Thoracic aorta (tissue), 2 donors: Measurements from ENCODE around the gene RNASE4. TPM values are rescaled to one million over a fixed set of nuclear protein-coding genes. Genes with fewer than 3 reads are reported as not detected.
"Not testable (repeated sequence)": the region's sequence is repeated elsewhere in the genome, so short reads cannot be mapped to it uniquely, and the experiment has no call there.

Experiments used
- ATAC-seq: fragments of 150-250 bp; one replicate; pipeline ENCODE4 v1.8.0; 2017; ENCODE audit warnings: low read depth; ENCODE audit not compliant: insufficient number of reproducible peaks, low FRiP score
- DNase-seq: peaks from one replicate; pipeline ENCODE4 v3.0.0-alpha.2; 2020; ENCODE audit warnings: low spot score
- H3K27ac ChIP-seq, 2 donors: fragments of 200-600 bp; sonication (generic); 1 replicate in 1 of 2; 2 replicates in 1 of 2; pipeline ENCODE4 v1.5.1; 2016; ENCODE audit warnings: mild to moderate bottlenecking in 2 of 2, moderate library complexity in 2 of 2
- H3K27me3 ChIP-seq: fragments of 200-600 bp; sonication (generic); replicated peaks from 2 replicates; pipeline ENCODE4 v1.6.0; 2016; ENCODE audit warnings: mild to moderate bottlenecking; ENCODE audit not compliant: insufficient read depth
- H3K36me3 ChIP-seq: fragments of 200-600 bp; sonication (generic); one replicate; pipeline ENCODE4 v1.5.1; 2016
- H3K4me1 ChIP-seq, 2 donors: fragments of 200-600 bp; sonication (generic); 1 replicate in 1 of 2; 2 replicates in 1 of 2; pipeline versions ENCODE4 v1.5.1 to v1.6.0; 2016; ENCODE audit warnings: low read depth in 2 of 2, mild to moderate bottlenecking in 1 of 2; ENCODE audit not compliant: control insufficient read depth in 1 of 2
- H3K4me3 ChIP-seq: fragments of 200-600 bp; sonication (generic); 2 replicates; pipeline ENCODE4 v1.5.1; 2016; ENCODE audit warnings: mild to moderate bottlenecking
- H3K9me3 ChIP-seq: fragments of 200-600 bp; sonication (generic); 2 replicates; pipeline ENCODE4 v1.5.1; 2016
- total RNA-seq, 2 donors: library from RNA; depleted of rRNA; stranded (reverse); fragments of >200 nt; gene quantifications; one replicate each; pipeline versions ENCODE4 v1.1.0 to v1.2.3, GENCODE V29; 2016
- TF ChIP-seq, protein P1 (sequence below): fragments of 200-600 bp; sonication (generic); IDR thresholded peaks from one replicate; pipeline ENCODE4 v1.5.1; 2019; ENCODE audit warnings: antibody characterized with exemption

RNASE4 gene
- total RNA-seq, 2 donors from 2014 or later = 45.6 to 66.4 TPM

- Histone ChIP-seq H3K36me3 (no peaks in the 10 kb centered on the region), H3K9me3 (no peaks in the 10 kb centered on the region), H3K27me3 (no peaks in the 10 kb centered on the region), H3K4me3 (no peak overlapping the region), H3K4me1 (peaks cover 5 to 13% of the 10 kb centered on the region in 2 donors), H3K27ac (no peak overlapping the region)
- no peak for DNase-seq
- ATAC-seq = no peak
- TF ChIP-seq, protein P1, sequence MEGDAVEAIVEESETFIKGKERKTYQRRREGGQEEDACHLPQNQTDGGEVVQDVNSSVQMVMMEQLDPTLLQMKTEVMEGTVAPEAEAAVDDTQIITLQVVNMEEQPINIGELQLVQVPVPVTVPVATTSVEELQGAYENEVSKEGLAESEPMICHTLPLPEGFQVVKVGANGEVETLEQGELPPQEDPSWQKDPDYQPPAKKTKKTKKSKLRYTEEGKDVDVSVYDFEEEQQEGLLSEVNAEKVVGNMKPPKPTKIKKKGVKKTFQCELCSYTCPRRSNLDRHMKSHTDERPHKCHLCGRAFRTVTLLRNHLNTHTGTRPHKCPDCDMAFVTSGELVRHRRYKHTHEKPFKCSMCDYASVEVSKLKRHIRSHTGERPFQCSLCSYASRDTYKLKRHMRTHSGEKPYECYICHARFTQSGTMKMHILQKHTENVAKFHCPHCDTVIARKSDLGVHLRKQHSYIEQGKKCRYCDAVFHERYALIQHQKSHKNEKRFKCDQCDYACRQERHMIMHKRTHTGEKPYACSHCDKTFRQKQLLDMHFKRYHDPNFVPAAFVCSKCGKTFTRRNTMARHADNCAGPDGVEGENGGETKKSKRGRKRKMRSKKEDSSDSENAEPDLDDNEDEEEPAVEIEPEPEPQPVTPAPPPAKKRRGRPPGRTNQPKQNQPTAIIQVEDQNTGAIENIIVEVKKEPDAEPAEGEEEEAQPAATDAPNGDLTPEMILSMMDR = no peak
These were observed 25.0 kb upstream of the RNASE4 start for GRCh38 chr14:20659336-20659735.

GRCh38 chr14:20659813-20660395, 24.5 kb upstream of the RNASE4 start:
- TF ChIP-seq, protein P1 = no peak
- H3K27me3 ChIP-seq = no peaks in the 10 kb centered on the region
- ATAC-seq (no peak), DNase-seq (no peak)
- H3K27ac ChIP-seq = no peak overlapping the region
- no peaks in the 10 kb centered on the region for H3K36me3 ChIP-seq
- no peak overlapping the region for H3K4me3 ChIP-seq
- H3K9me3 ChIP-seq = no peaks in the 10 kb centered on the region
- H3K4me1 ChIP-seq = peaks cover 5 to 13% of the 10 kb centered on the region in 2 donors

- ATAC-seq (no peak), DNase-seq (no peak)
- TF ChIP-seq, protein P1 = no peak
- H3K4me1 ChIP-seq = peaks cover 5 to 13% of the 10 kb centered on the region in 2 donors
- H3K27ac ChIP-seq = no peak overlapping the region
- H3K36me3 ChIP-seq = no peaks in the 10 kb centered on the region
- no peaks in the 10 kb centered on the region for H3K9me3 ChIP-seq
- H3K27me3 ChIP-seq = no peaks in the 10 kb centered on the region
- no peak overlapping the region for H3K4me3 ChIP-seq
These were observed 23.2 kb upstream of the RNASE4 start for GRCh38 chr14:20661197-20661596.

DNA sequence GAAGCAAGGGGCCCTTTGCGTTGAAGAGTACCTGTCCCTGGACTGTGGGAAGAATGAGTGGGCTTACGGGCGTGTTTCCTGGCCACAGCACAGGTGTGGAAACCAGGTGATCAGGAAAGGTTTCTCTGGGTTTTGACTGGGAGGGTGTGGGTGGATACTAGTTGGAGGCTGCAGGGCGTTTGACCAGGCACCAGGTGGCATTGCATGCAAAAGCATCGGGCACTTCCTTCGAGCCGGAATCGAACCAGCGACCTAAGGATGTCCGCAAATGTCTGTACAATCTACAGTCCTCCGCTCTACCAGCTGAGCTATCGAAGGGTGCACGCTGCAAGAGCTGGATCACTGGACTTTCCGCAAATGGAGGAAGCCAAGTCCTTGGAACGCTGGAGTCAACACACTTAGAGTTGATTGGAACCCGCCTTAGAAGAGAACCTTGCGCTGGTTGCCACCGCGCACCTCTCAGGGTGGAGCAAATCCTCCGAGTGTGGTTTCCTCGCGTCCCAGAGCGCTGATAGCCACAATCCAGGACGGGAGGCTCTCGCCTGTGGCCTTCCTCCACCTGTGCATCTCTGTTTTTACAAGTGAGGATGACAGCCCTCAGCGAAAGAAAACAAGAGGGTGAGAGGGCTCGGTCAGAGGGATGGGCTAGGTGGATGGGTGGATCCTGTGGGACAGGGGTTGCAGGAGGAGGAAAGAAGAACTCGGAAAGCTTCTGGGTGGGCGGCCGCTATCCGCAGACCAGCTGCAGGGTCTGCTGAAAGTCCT, 21.2 kb upstream of the RNASE4 start:
- no peaks in the 10 kb centered on the region for H3K36me3 ChIP-seq
- no peak overlapping the region for H3K27ac ChIP-seq
- ATAC-seq (no peak), DNase-seq (no peak)
- H3K4me3 ChIP-seq = peak overlapping the region; percentile 60
- TF ChIP-seq, protein P1 = peak; percentile 38
- H3K9me3 ChIP-seq = no peaks in the 10 kb centered on the region
- H3K27me3 ChIP-seq = no peaks in the 10 kb centered on the region
- peaks cover 5 to 13% of the 10 kb centered on the region in 2 donors for H3K4me1 ChIP-seq

- not testable (repeated sequence) for H3K9me3 ChIP-seq, ATAC-seq, H3K27ac ChIP-seq, H3K36me3 ChIP-seq, H3K4me3 ChIP-seq, DNase-seq, H3K27me3 ChIP-seq
- H3K4me1 ChIP-seq = peaks cover 5 to 13% of the 10 kb centered on the region in 2 donors
These were observed 17.9 kb upstream of the RNASE4 start for GRCh38 chr14:20666400-20666961.
